GM12891 (cell line): ENCODE measurements around the gene AGRP.

Source experiments
- DNase-seq: peaks from one replicate; pipeline ENCODE4 v3.0.0; 2011; ENCODE audit warnings: low spot score; ENCODE audit not compliant: insufficient read length
- FAIRE-seq: peaks from 2 replicates; lab custom pipeline; 2011; peaks lifted over from hg19 to GRCh38; lab: Jason Lieb, UNC
- PAX5 ChIP-seq: IDR thresholded peaks from 2 replicates; pipeline ENCODE4 v1.6.1; 2011; ENCODE audit warnings: low read length, moderate library complexity, mild to moderate bottlenecking; ENCODE audit not compliant: insufficient read depth, severe bottlenecking
- POLR2A ChIP-seq: IDR thresholded peaks from 2 replicates; pipeline ENCODE4 v1.6.1; 2011; ENCODE audit warnings: low read depth, low read length, control low read depth
- POLR2AphosphoS5 ChIP-seq: IDR thresholded peaks from 2 replicates; pipeline ENCODE4 v1.6.1; 2011; ENCODE audit warnings: low read depth, low read length, control low read depth
- POU2F2 ChIP-seq: IDR thresholded peaks from 2 replicates; pipeline ENCODE4 v1.6.1; 2011; ENCODE audit warnings: low read depth, mild to moderate bottlenecking, control low read depth, low read length, moderate library complexity
- SPI1 ChIP-seq: IDR thresholded peaks from 2 replicates; pipeline ENCODE4 v1.6.1; 2011; ENCODE audit warnings: low read depth, low read length, control low read depth
- TAF1 ChIP-seq: IDR thresholded peaks from 2 replicates; pipeline ENCODE4 v1.6.1; 2011; ENCODE audit warnings: low read depth, low read length, control low read depth

Gene AGRP

DNA sequence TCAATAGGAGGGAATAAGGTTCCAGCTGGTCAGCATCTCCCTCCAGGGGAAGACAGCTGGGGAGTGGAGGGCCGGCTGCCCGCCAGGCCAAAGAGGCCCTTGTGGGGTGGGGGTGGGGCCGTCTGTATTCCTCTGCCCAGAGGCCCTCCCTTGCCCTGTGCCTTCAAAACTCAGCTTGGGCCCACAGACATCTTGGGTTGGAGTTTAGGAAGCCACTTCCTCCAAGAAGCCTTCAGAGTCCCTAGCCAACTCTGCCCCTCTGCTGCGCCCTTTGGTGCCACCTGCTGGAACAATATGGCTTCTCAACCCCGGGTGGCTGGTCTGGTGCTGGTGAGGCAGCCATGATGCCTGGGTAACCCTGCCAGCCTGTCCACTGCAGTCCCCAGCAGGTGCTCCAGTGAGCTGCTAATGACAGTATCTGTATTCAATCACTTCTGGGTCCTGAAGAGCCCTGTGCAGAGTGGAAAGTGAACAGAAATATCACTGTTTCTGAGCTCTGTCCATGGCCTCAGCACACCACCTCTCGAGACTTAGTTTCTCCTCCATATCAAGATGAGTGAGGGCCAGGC lies 35.8 kb downstream of the AGRP start:
- DNase-seq (peak; percentile 80), FAIRE-seq (peak; percentile 82)
- TF ChIP-seq SPI1 (0 out of 2 replicates have a peak, but pooled peaks have one; percentile 9), POU2F2 (no peak)

GRCh38 chr16:67446968-67447507 lies 36.3 kb downstream of the AGRP start:
- TF ChIP-seq PAX5 (no peak), POLR2A (no peak), TAF1 (no peak), POU2F2 (no peak), SPI1 (no peak), POLR2AphosphoS5 (no peak)
- FAIRE-seq (no peak), DNase-seq (no peak)

- TF ChIP-seq SPI1 (no peak), TAF1 (no peak), POLR2AphosphoS5 (no peak), PAX5 (no peak), POU2F2 (no peak), POLR2A (no peak)
- DNase-seq, result no peak
- no peak for FAIRE-seq
These were observed 37.1 kb downstream of the AGRP start for GRCh38 chr16:67445913-67446907.

- DNase-seq (no peak), FAIRE-seq (no peak)
- TF ChIP-seq POLR2A (no peak), TAF1 (no peak), POLR2AphosphoS5 (no peak), PAX5 (no peak), SPI1 (no peak), POU2F2 (no peak)
These were observed 37.9 kb downstream of the AGRP start for GRCh38 chr16:67445441-67445912.

DNA sequence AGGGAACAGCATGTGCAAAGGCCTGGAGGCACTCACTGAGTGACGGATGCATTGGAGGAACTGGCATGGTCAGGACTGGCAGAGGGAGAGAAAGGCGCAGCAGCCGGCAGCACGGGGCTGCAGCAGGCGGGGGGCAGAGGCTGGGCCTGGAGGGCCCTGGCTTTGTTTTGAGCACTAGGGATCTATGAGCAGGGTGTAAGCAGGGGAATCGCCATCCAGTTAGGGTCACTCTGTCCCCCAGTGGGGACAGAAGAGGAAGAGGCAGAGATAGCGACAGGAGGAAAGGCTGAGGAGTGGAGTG lies 38.3 kb downstream of the AGRP start:
- FAIRE-seq, result no peak
- no peak for DNase-seq
- TF ChIP-seq POLR2A (no peak), TAF1 (no peak), PAX5 (no peak), POU2F2 (no peak), POLR2AphosphoS5 (no peak), SPI1 (no peak)

GRCh38 chr16:67444259-67445125 lies 38.9 kb downstream of the AGRP start:
- no peak for DNase-seq
- no peak for FAIRE-seq
- no peak for TF ChIP-seq POU2F2

- TF ChIP-seq SPI1 (no peak), PAX5 (no peak), POU2F2 (no peak), POLR2AphosphoS5 (no peak), TAF1 (no peak), POLR2A (no peak)
- FAIRE-seq (no peak), DNase-seq (no peak)
These were observed 40.1 kb downstream of the AGRP start for GRCh38 chr16:67443265-67443664.

DNA sequence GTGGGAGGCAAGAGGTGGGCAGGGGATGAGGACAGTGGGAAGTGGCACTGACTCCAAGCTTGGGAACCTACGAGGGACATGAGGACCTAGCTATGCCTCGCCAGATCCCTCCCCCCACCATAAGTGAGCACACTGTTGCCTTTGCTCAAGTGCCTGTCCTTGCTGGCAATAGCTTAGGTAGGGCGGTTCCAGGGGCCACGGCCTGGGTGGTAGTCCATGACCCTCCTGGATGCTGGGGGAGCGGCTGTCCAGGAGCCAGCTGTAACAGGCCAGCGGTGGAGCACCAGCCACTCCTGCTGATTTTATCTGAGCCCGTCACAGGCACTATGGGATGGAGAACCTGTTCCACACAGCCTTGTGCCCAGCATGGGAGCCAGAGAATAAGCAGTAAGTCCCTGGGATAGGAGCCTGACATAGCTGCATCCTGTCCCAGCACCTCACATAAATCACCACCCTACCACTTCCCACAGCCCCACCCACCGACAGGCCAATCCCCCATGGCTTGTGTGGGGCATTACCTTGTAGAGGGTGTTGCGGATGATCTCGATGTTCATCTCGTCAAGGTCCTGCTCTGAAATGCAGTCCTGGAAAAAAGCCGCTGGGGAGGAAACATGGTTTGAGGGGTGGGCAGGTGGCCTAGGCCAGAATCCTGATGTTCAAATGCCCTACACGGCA lies 40.6 kb downstream of the AGRP start:
- no peak for DNase-seq
- TF ChIP-seq TAF1 (no peak), POU2F2 (no peak), PAX5 (no peak), POLR2AphosphoS5 (no peak), POLR2A (no peak)
- no peak for FAIRE-seq

GRCh38 chr16:67441907-67442306 lies 41.4 kb downstream of the AGRP start:
- TF ChIP-seq POU2F2 (no peak), POLR2A (no peak), PAX5 (no peak), SPI1 (no peak), POLR2AphosphoS5 (no peak), TAF1 (no peak)
- no peak for DNase-seq
- FAIRE-seq, result no peak
